Measurements from ENCODE around the gene SSR1.

SSR1 gene

GRCh38 chr6:7254980-7255835 lies 57.8 kb downstream of the SSR1 start:
- no peak for DNase-seq

GRCh38 chr6:7252390-7252789 lies 60.6 kb downstream of the SSR1 start:
- no peak for DNase-seq

- DNase-seq, result no peak
Measured at GRCh38 chr6:7251646-7252260, 61.2 kb downstream of the SSR1 start.

- DNase-seq, result no peak
Measured at GRCh38 chr6:7250812-7251211, 62.2 kb downstream of the SSR1 start.

GRCh38 chr6:7249946-7250643 lies 62.9 kb downstream of the SSR1 start:
- DNase-seq, result no peak

GRCh38 chr6:7249391-7249790 lies 63.6 kb downstream of the SSR1 start:
- no peak for DNase-seq

GRCh38 chr6:7247828-7248227 lies 65.2 kb downstream of the SSR1 start:
- no peak for DNase-seq

- no peak for DNase-seq
Measured at GRCh38 chr6:7247179-7247456, 65.9 kb downstream of the SSR1 start.

- DNase-seq, result no peak
Measured at GRCh38 chr6:7246401-7247178, 66.4 kb downstream of the SSR1 start.

- DNase-seq, result no peak
Measured at GRCh38 chr6:7245668-7246393, 67.2 kb downstream of the SSR1 start.

GRCh38 chr6:7243179-7243981 lies 69.6 kb downstream of the SSR1 start:
- peak; percentile 28 for DNase-seq

- no peak for DNase-seq
Measured at GRCh38 chr6:7242835-7243178, 70.2 kb downstream of the SSR1 start.

- DNase-seq, result no peak
Measured at GRCh38 chr6:7241709-7242645, 71.0 kb downstream of the SSR1 start.

- no peak for DNase-seq
Measured at GRCh38 chr6:7241160-7241559, 71.8 kb downstream of the SSR1 start.

- no peak for DNase-seq
Measured at GRCh38 chr6:7240351-7240750, 72.6 kb downstream of the SSR1 start.

- no peak for DNase-seq
Measured at GRCh38 chr6:7239590-7239948, 73.4 kb downstream of the SSR1 start.

- DNase-seq, result peak; percentile 25
Measured at GRCh38 chr6:7238900-7239589, 74.0 kb downstream of the SSR1 start.

GRCh38 chr6:7238526-7238899 lies 74.5 kb downstream of the SSR1 start:
- no peak for DNase-seq

- DNase-seq, result no peak
Measured at GRCh38 chr6:7237653-7238188, 75.3 kb downstream of the SSR1 start.
